Osteocyte (in vitro differentiated cells): Measurements from ENCODE around the gene HSH2D. TPM values are rescaled to one million over a fixed set of nuclear protein-coding genes. Genes with fewer than 3 reads are reported as not detected.

ENCODE experiments used
- DNase-seq: peaks from one replicate; pipeline ENCODE4 v3.0.0; 2021; ENCODE audit warnings: mixed read lengths; ENCODE audit not compliant: unreplicated experiment; ENCODE audit errors: extremely low spot score
- H3K27ac Mint-ChIP-seq: one replicate; pipeline ENCODE4 v1.8.0; 2021; ENCODE audit warnings: mild to moderate bottlenecking, mixed read lengths; ENCODE audit not compliant: unreplicated experiment
- H3K27me3 Mint-ChIP-seq: one replicate; pipeline ENCODE4 v1.8.0; 2021; ENCODE audit warnings: mixed read lengths; ENCODE audit not compliant: unreplicated experiment
- H3K36me3 Mint-ChIP-seq: one replicate; pipeline ENCODE4 v1.8.0; 2021; ENCODE audit warnings: mixed read lengths; ENCODE audit not compliant: unreplicated experiment
- H3K4me1 Mint-ChIP-seq: one replicate; pipeline ENCODE4 v1.8.0; 2021; ENCODE audit warnings: mixed read lengths; ENCODE audit not compliant: unreplicated experiment
- H3K4me3 Mint-ChIP-seq: one replicate; pipeline ENCODE4 v1.8.0; 2021; ENCODE audit warnings: mild to moderate bottlenecking, moderate library complexity, mixed read lengths; ENCODE audit not compliant: unreplicated experiment
- H3K9me3 Mint-ChIP-seq: one replicate; pipeline ENCODE4 v1.8.0; 2021; ENCODE audit warnings: mixed read lengths; ENCODE audit not compliant: unreplicated experiment
- CTCF ChIP-seq: fragments of 200-600 bp; sonication (generic); IDR thresholded peaks from 2 replicates; pipeline ENCODE4 v1.5.0; 2021; ENCODE audit warnings: antibody characterized with exemption, mild to moderate bottlenecking, moderate library complexity
- total RNA-seq: library from RNA; stranded (reverse); gene quantifications from 2 replicates; pipeline ENCODE4 v1.2.1, GENCODE V29; 2021

Gene HSH2D
- total RNA-seq, 1 donor from 2014 or later: not detected

GRCh38 chr19:16191216-16191908 lies 47.9 kb downstream of the HSH2D start:
- no peak overlapping the region for H3K4me3 Mint-ChIP-seq
- H3K27me3 Mint-ChIP-seq: no peaks in the 10 kb centered on the region
- DNase-seq: no peak
- H3K9me3 Mint-ChIP-seq: no peaks in the 10 kb centered on the region
- peaks cover 13% of the 10 kb centered on the region for H3K4me1 Mint-ChIP-seq
- H3K36me3 Mint-ChIP-seq: peaks cover 26% of the 10 kb centered on the region
- H3K27ac Mint-ChIP-seq: no peak overlapping the region
- TF ChIP-seq CTCF: no peak

GRCh38 chr19:16193466-16193865 lies 50.0 kb downstream of the HSH2D start:
- H3K4me1 Mint-ChIP-seq: peaks cover 12% of the 10 kb centered on the region
- DNase-seq: no peak
- H3K36me3 Mint-ChIP-seq: peaks cover 19% of the 10 kb centered on the region
- no peak for TF ChIP-seq CTCF
- H3K9me3 Mint-ChIP-seq: no peaks in the 10 kb centered on the region
- no peaks in the 10 kb centered on the region for H3K27me3 Mint-ChIP-seq
- no peak overlapping the region for H3K4me3 Mint-ChIP-seq
- H3K27ac Mint-ChIP-seq: no peak overlapping the region

GRCh38 chr19:16197188-16197621 lies 53.7 kb downstream of the HSH2D start:
- no peak for DNase-seq
- Mint-ChIP-seq H3K27me3 (no peaks in the 10 kb centered on the region), H3K4me3 (peak overlapping the region; percentile 89), H3K4me1 (peaks cover 25% of the 10 kb centered on the region), H3K9me3 (no peaks in the 10 kb centered on the region), H3K27ac (peak overlapping the region; percentile 95), H3K36me3 (peaks cover 10% of the 10 kb centered on the region)
- no peak for TF ChIP-seq CTCF

GRCh38 chr19:16197622-16198369 lies 54.3 kb downstream of the HSH2D start, which contains the start of gene AP1M1:
Gene AP1M1 (plus strand): TSS chr19:16197911. CDS start chr19:16198027, 116 bp downstream.
- Mint-ChIP-seq H3K4me1 (peaks cover 25% of the 10 kb centered on the region), H3K9me3 (no peaks in the 10 kb centered on the region), H3K36me3 (peaks cover 12% of the 10 kb centered on the region), H3K27me3 (no peaks in the 10 kb centered on the region), H3K27ac (peak within 1 kb of the TSS; percentile 95), H3K4me3 (peak within 1 kb of the TSS; percentile 89)
- TF ChIP-seq CTCF: no peak
- peak; percentile 99 for DNase-seq

- TF ChIP-seq CTCF: no peak
- no peak for DNase-seq
- Mint-ChIP-seq H3K27me3 (no peaks in the 10 kb centered on the region), H3K27ac (peak overlapping the region; percentile 44), H3K36me3 (peaks cover 12% of the 10 kb centered on the region), H3K4me1 (peaks cover 25% of the 10 kb centered on the region), H3K4me3 (peak overlapping the region; percentile 89), H3K9me3 (no peaks in the 10 kb centered on the region)
Measured at GRCh38 chr19:16198370-16198651, 54.8 kb downstream of the HSH2D start.
